K562 (cell line): ENCODE results near the gene CCDC32. TPM values are rescaled to one million over a fixed set of nuclear protein-coding genes. Genes with fewer than 3 reads are reported as not detected.

Experiments
- ATF2 ChIP-seq: sonication (generic); formaldehyde crosslinking; IDR thresholded peaks from 2 replicates; pipeline ENCODE4 v1.8.1; 2022; ENCODE audit warnings: missing genetic modification reagents
- CBX3 ChIP-seq, 2 experiments: IDR thresholded peaks; 1 replicate in 1 of 2; 2 replicates in 1 of 2; pipeline ENCODE4 v1.6.1; 2012; ENCODE audit warnings: inconsistent platforms in 2 of 2, low read length in 2 of 2, borderline replicate concordance in 1 of 2, control low read depth in 1 of 2
- CCAR2 ChIP-seq: fragments of 200-400 bp; formaldehyde crosslinking; IDR thresholded peaks from 2 replicates; pipeline ENCODE4 v1.6.1; 2017; ENCODE audit warnings: mild to moderate bottlenecking, low read depth, low read length
- HSF4 ChIP-seq: fragments of 250-450 bp; sonication (Bioruptor Pico); IDR thresholded peaks from 2 replicates; pipeline ENCODE4 v2.1.2; 2022; ENCODE audit warnings: mild to moderate bottlenecking, moderate library complexity, borderline replicate concordance
- LCOR ChIP-seq: sonication (generic); formaldehyde crosslinking; IDR thresholded peaks from 2 replicates; pipeline ENCODE4 v1.8.0; 2022; ENCODE audit warnings: mild to moderate bottlenecking, missing genetic modification reagents
- RBM22 ChIP-seq: fragments of 200-400 bp; formaldehyde crosslinking; IDR thresholded peaks from 2 replicates; pipeline ENCODE4 v1.6.1; 2018; ENCODE audit warnings: low read length, low read depth; ENCODE audit not compliant: poor library complexity, severe bottlenecking
- RBM25 ChIP-seq: fragments of 200-400 bp; formaldehyde crosslinking; IDR thresholded peaks from 2 replicates; pipeline ENCODE4 v1.6.1; 2018; ENCODE audit warnings: low read length, low read depth, moderate library complexity; ENCODE audit not compliant: severe bottlenecking
- SIRT6 ChIP-seq: IDR thresholded peaks from one replicate; pipeline ENCODE4 v1.6.1; 2012; ENCODE audit warnings: low read depth, mild to moderate bottlenecking, control low read depth, inconsistent platforms, low read length, moderate library complexity
- SMARCC2 ChIP-seq: fragments of 450-650 bp; IDR thresholded peaks from 2 replicates; pipeline ENCODE4 v1.6.1; 2017; ENCODE audit warnings: antibody characterized with exemption, moderate library complexity, mild to moderate bottlenecking, low read depth
- SPI1 ChIP-seq: IDR thresholded peaks from 2 replicates; pipeline ENCODE4 v1.6.1; 2011; ENCODE audit warnings: low read depth, low read length, control low read depth, borderline replicate concordance
- ZNF408 ChIP-seq: fragments of 250-450 bp; sonication (Bioruptor Pico); IDR thresholded peaks from 2 replicates; pipeline ENCODE4 v1.4.0; 2020; ENCODE audit warnings: low read depth, mild to moderate bottlenecking, moderate library complexity
- ZNF444 ChIP-seq: fragments of 250-450 bp; sonication (Bioruptor Pico); IDR thresholded peaks from 2 replicates; pipeline ENCODE4 v1.4.0; 2020; ENCODE audit warnings: mild to moderate bottlenecking, moderate library complexity
- polyA plus RNA-seq, 8 experiments: library from polyadenylated mRNA; depleted of rRNA in 4 of 8; stranded (reverse) in 5 of 8; unstranded in 3 of 8; fragments of >200 nt; fragmentation: Nextera tagmentation in 2 of 8; fragmentation: Illumina TruSeq in 1 of 8; extraction: Ambion mirVana in 2 of 8; extraction: Trizol in 1 of 8; gene quantifications; 2 replicates each; pipeline versions ENCODE4 v1.2.1 to v1.2.3, GENCODE V29; 2011 to 2014; ENCODE audit warnings: inconsistent platforms in 1 of 8, missing spikeins in 1 of 8
- total RNA-seq, 7 experiments: library from RNA; depleted of rRNA in 6 of 7; stranded (reverse); fragments of >200 nt in 6 of 7; fragmentation: Illumina TruSeq in 2 of 7; extraction: Trizol in 2 of 7; gene quantifications; 2 replicates each; pipeline versions ENCODE4 v1.2.1 to v1.2.3, GENCODE V29; 2011 to 2021; ENCODE audit warnings: low replicate concordance in 1 of 7
- TF ChIP-seq, protein P1 (sequence below), 2 experiments: fragments of 450-650 bp in 1 of 2; sonication (generic) in 1 of 2; formaldehyde crosslinking in 1 of 2; IDR thresholded peaks; 2 replicates each; pipeline versions ENCODE4 v1.7.1 to v1.9.0; 2016 to 2022; ENCODE audit warnings: inconsistent platforms in 1 of 2, mild to moderate bottlenecking in 1 of 2, missing genetic modification reagents in 1 of 2
- TF ChIP-seq, protein P2 (sequence below): sonication (generic); formaldehyde crosslinking; IDR thresholded peaks from 2 replicates; pipeline ENCODE4 v1.8.1; 2023; ENCODE audit warnings: mild to moderate bottlenecking, missing genetic modification reagents

CCDC32 gene
- total and polyA plus RNA-seq, 9 of the 15 experiments (the other 6 are each of a cell fraction or from before 2014, with no cell fraction given), result 22.2 to 94.8 (median 37.1) TPM

- TF ChIP-seq, protein P1, sequence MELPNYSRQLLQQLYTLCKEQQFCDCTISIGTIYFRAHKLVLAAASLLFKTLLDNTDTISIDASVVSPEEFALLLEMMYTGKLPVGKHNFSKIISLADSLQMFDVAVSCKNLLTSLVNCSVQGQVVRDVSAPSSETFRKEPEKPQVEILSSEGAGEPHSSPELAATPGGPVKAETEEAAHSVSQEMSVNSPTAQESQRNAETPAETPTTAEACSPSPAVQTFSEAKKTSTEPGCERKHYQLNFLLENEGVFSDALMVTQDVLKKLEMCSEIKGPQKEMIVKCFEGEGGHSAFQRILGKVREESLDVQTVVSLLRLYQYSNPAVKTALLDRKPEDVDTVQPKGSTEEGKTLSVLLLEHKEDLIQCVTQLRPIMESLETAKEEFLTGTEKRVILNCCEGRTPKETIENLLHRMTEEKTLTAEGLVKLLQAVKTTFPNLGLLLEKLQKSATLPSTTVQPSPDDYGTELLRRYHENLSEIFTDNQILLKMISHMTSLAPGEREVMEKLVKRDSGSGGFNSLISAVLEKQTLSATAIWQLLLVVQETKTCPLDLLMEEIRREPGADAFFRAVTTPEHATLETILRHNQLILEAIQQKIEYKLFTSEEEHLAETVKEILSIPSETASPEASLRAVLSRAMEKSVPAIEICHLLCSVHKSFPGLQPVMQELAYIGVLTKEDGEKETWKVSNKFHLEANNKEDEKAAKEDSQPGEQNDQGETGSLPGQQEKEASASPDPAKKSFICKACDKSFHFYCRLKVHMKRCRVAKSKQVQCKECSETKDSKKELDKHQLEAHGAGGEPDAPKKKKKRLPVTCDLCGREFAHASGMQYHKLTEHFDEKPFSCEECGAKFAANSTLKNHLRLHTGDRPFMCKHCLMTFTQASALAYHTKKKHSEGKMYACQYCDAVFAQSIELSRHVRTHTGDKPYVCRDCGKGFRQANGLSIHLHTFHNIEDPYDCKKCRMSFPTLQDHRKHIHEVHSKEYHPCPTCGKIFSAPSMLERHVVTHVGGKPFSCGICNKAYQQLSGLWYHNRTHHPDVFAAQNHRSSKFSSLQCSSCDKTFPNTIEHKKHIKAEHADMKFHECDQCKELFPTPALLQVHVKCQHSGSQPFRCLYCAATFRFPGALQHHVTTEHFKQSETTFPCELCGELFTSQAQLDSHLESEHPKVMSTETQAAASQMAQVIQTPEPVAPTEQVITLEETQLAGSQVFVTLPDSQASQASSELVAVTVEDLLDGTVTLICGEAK (IDR thresholded peaks at IDR 0.05), result 0 out of 2 replicates have a peak, but pooled peaks have one; percentile 15
- TF ChIP-seq, protein P1 (CRISPR knock-in tag; IDR thresholded peaks at IDR 0.05), result no peak
- TF ChIP-seq SIRT6 (no peak), SMARCC2 (no peak), ATF2 (CRISPR knock-in tag) (no peak), ZNF408 (no peak), RBM25 (no peak), LCOR (CRISPR knock-in tag) (no peak), CCAR2 (no peak), RBM22 (no peak), CBX3 (IDR thresholded peaks at IDR 0.05; ENCODE audit: borderline replicate concordance in 1 of 2, low read length in 2 of 2) (no peak; a peak in 1 of 3 replicates), SPI1 (peak; percentile 12; the same call in 1 of the 2 replicates), HSF4 (CRISPR knock-in tag) (no peak), ZNF444 (CRISPR knock-in tag) (no peak)
- TF ChIP-seq, protein P2, sequence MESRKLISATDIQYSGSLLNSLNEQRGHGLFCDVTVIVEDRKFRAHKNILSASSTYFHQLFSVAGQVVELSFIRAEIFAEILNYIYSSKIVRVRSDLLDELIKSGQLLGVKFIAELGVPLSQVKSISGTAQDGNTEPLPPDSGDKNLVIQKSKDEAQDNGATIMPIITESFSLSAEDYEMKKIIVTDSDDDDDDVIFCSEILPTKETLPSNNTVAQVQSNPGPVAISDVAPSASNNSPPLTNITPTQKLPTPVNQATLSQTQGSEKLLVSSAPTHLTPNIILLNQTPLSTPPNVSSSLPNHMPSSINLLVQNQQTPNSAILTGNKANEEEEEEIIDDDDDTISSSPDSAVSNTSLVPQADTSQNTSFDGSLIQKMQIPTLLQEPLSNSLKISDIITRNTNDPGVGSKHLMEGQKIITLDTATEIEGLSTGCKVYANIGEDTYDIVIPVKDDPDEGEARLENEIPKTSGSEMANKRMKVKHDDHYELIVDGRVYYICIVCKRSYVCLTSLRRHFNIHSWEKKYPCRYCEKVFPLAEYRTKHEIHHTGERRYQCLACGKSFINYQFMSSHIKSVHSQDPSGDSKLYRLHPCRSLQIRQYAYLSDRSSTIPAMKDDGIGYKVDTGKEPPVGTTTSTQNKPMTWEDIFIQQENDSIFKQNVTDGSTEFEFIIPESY (CRISPR knock-in tag), result no peak
Observed at GRCh38 chr15:40564591-40565332, at the start of gene CCDC32 (continued).
